B cell (primary cell): ENCODE results near the gene RASSF4. TPM values are rescaled to one million over a fixed set of nuclear protein-coding genes. Genes with fewer than 3 reads are reported as not detected.

ENCODE experiments used
- ATAC-seq: fragments of 200-7000 bp; cut with Tn5 transposase; one replicate; pipeline ENCODE4 v1.10.0; 2021; ENCODE audit warnings: low read depth, mild to moderate bottlenecking, moderate number of reproducible peaks, moderate library complexity
- CTCF ChIA-PET: fragments of 350-600 bp; sonication (Branson Sonifier 250); formaldehyde crosslinking; loops from one replicate; lab custom pipeline; 2021; ENCODE audit warnings: antibody characterized with exemption, inconsistent platforms; lab: Charles Lee
- POLR2A ChIA-PET: fragments of 350-600 bp; sonication (Branson Sonifier 250); formaldehyde crosslinking; loops from one replicate; lab custom pipeline; 2021; ENCODE audit warnings: antibody characterized with exemption; lab: Charles Lee
- DNase-seq: peaks from one replicate; pipeline ENCODE4 v3.0.0; 2013
- H2AFZ ChIP-seq: 2 replicates; pipeline ENCODE4 v1.6.1; 2012; ENCODE audit warnings: mild to moderate bottlenecking, low read depth, low read length; ENCODE audit not compliant: insufficient read depth, poor library complexity, severe bottlenecking
- H3K27ac ChIP-seq, 2 donors: 1 replicate in 1 of 2; 2 replicates in 1 of 2; pipeline ENCODE4 v1.5.1; 2012 to 2013; ENCODE audit warnings: low read length in 2 of 2, mild to moderate bottlenecking in 2 of 2, moderate library complexity in 1 of 2
- H3K27me3 ChIP-seq, 4 experiments: fragments of 200-600 bp in 1 of 4; sonication (generic) in 1 of 4; replicated peaks in 1 of 4; 1 replicate in 2 of 4; 2 replicates in 2 of 4; pipeline versions ENCODE4 v1.6.1 to v1.7.0; 2013 to 2016; ENCODE audit warnings: low read length in 3 of 4, mild to moderate bottlenecking in 2 of 4, mixed read lengths in 1 of 4, moderate library complexity in 1 of 4; ENCODE audit not compliant: insufficient read depth in 4 of 4, control insufficient read depth in 3 of 4; ENCODE audit errors: control extremely low read depth in 1 of 4
- H3K36me3 ChIP-seq, 2 experiments: replicated peaks in 1 of 2; 1 replicate in 1 of 2; 2 replicates in 1 of 2; pipeline versions ENCODE4 v1.6.1 to v1.7.1; 2013; ENCODE audit warnings: low read length in 1 of 2; ENCODE audit not compliant: insufficient read depth in 2 of 2, control insufficient read depth in 1 of 2; ENCODE audit errors: control extremely low read depth in 1 of 2, extremely low read depth in 1 of 2
- H3K4me1 ChIP-seq, 2 donors: fragments of 200-600 bp in 1 of 2; sonication (generic) in 1 of 2; 1 replicate in 1 of 2; 2 replicates in 1 of 2; pipeline versions ENCODE4 v1.5.1 to v1.6.1; 2013 to 2017; ENCODE audit warnings: low read length in 2 of 2; ENCODE audit not compliant: control insufficient read depth in 2 of 2, insufficient read depth in 2 of 2
- H3K4me2 ChIP-seq: replicated peaks from 2 replicates; pipeline ENCODE3; 2012; ENCODE audit warnings: mild to moderate bottlenecking, low read depth, low read length; ENCODE audit not compliant: poor library complexity, severe bottlenecking
- H3K4me3 ChIP-seq, 5 experiments: fragments of 200-600 bp in 1 of 5; sonication (generic) in 1 of 5; 1 replicate in 3 of 5; 2 replicates in 2 of 5; pipeline versions ENCODE4 v1.5.1 to v1.7.0; 2011 to 2016; ENCODE audit warnings: low read length in 4 of 5, mild to moderate bottlenecking in 4 of 5, low read depth in 2 of 5, control low read depth in 1 of 5, moderate library complexity in 1 of 5; ENCODE audit not compliant: insufficient read depth in 1 of 5; ENCODE audit errors: control extremely low read depth in 1 of 5, extremely low read depth in 1 of 5
- H3K79me2 ChIP-seq: fragments of 200-600 bp; sonication (generic); one replicate; pipeline ENCODE4 v1.6.0; 2016; ENCODE audit warnings: low read length; ENCODE audit not compliant: control insufficient read depth, insufficient read depth
- H3K9ac ChIP-seq: fragments of 200-600 bp; sonication (generic); 2 replicates; pipeline ENCODE4 v1.6.1; 2017; ENCODE audit warnings: mild to moderate bottlenecking, low read length, moderate library complexity
- H3K9me3 ChIP-seq, 3 donors: one replicate each; pipeline versions ENCODE4 v1.6.1 to v1.7.1; 2013; ENCODE audit warnings: low read length in 2 of 3; ENCODE audit not compliant: control insufficient read depth in 2 of 3, insufficient read depth in 1 of 3; ENCODE audit errors: control extremely low read depth in 1 of 3
- H4K20me1 ChIP-seq: 2 replicates; pipeline ENCODE4 v1.6.0; 2012; ENCODE audit warnings: mild to moderate bottlenecking, low read length; ENCODE audit not compliant: insufficient read depth, control insufficient read depth, poor library complexity, severe bottlenecking
- H3K27ac Mint-ChIP-seq: one replicate; pipeline ENCODE4 v1.8.0; 2021; ENCODE audit warnings: mixed read lengths
- H3K27me3 Mint-ChIP-seq: one replicate; pipeline ENCODE4 v1.8.0; 2021; ENCODE audit warnings: mixed read lengths
- H3K4me1 Mint-ChIP-seq: one replicate; pipeline ENCODE4 v1.8.0; 2021; ENCODE audit warnings: mixed read lengths
- H3K4me3 Mint-ChIP-seq: one replicate; pipeline ENCODE4 v1.8.0; 2021; ENCODE audit warnings: mixed read lengths
- H3K9me3 Mint-ChIP-seq: one replicate; pipeline ENCODE4 v1.8.0; 2022; ENCODE audit warnings: mixed read lengths; ENCODE audit not compliant: insufficient read depth
- EZH2 ChIP-seq: IDR thresholded peaks from 2 replicates; pipeline ENCODE4 v1.6.1; 2012; ENCODE audit warnings: borderline replicate concordance, low read depth, mild to moderate bottlenecking, moderate library complexity, low read length; ENCODE audit not compliant: insufficient read depth, poor library complexity, severe bottlenecking
- WGBS: methylation state at CpG from one replicate; pipeline ENCODE4 v1.1.5; 2013; ENCODE audit warnings: missing lambda C conversion rate; ENCODE audit not compliant: insufficient coverage; 5-methylcytosine and 5-hydroxymethylcytosine counted together
- intact Hi-C: fragments of 100-400 bp; cut with micrococcal nuclease; formaldehyde crosslinking; loops from one replicate; pipeline ENCODE4 v1.10.0; 2022
- polyA plus RNA-seq: library from polyadenylated mRNA; depleted of rRNA; stranded (reverse); fragments of >200 nt; gene quantifications from 2 replicates; pipeline ENCODE4 v1.2.3, GENCODE V29; 2012
- total RNA-seq, 2 donors: library from RNA; stranded (reverse); fragments of 120-200 nt in 1 of 2; gene quantifications; 1 replicate in 1 of 2; 2 replicates in 1 of 2; pipeline versions ENCODE4 v1.2.3 to v1.2.4, GENCODE V29; 2013 to 2022
- TF ChIP-seq, protein P1 (sequence below): fragments of 200-600 bp; IDR thresholded peaks from one replicate; pipeline ENCODE4 v1.8.0; 2022; ENCODE audit warnings: antibody characterized with exemption, mild to moderate bottlenecking

The RASSF4 gene
- total and polyA plus RNA-seq, 2 donors (not counting 1 experiment from before 2014, with no cell fraction given): 1.9 to 2.6 TPM

DNA sequence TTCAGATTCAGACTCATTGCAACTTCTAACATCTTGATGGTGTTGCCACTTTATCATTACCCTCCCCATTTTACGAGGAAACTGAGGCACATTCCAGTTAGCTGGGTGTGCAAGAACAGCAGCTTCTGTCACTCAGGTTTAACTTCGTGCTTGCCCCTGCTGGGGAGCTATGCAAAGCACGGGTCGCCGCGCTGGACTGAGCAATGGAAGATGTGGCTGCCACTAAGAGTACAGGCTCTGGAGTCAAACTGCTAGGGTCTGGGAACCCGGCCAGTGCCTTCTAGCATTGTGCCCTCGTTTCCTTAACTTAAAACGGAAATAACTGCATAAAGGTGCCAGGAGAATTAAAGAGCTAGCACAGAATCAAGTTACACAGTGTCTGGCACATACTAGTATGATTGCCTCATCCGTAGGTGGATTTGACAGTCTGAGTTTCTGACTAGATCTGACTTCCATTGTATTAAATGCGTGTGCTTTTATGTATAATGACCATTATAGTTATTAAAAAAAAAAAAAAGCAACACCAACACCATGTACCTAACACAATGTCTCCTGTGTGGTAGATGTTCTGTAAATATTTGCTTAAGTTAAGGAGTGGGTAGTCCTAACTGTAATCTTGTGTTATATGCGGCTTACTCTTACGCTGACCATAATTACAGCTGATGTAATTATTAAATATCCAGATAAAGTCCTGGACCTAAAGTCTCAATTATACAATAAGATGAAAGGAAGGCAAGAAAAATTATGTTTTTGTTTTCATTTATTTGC lies 42.0 kb downstream of the RASSF4 start:
- H3K36me3 ChIP-seq: peaks cover 8 to 19% of the 10 kb centered on the region in 2 experiments
- Mint-ChIP-seq H3K4me3 (peak overlapping the region; percentile 90), H3K4me1 (peaks cover 26% of the 10 kb centered on the region), H3K9me3 (no peaks in the 10 kb centered on the region), H3K27ac (peak overlapping the region; percentile 88), H3K27me3 (no peaks in the 10 kb centered on the region)
- ATAC-seq (peak; percentile 50), DNase-seq (no peak)
- ChIA-PET POLR2A (interaction anchor here (0.6 kb wide), 2 partner anchors 730 to 1584 kb away, joined by 3 read pairs; no protein-coding TSS in a partner anchor), CTCF (interaction anchor here (1.8 kb wide), 1 partner anchor 69 kb away, joined by 7 read pairs; no protein-coding TSS in a partner anchor)
- H3K27ac ChIP-seq: peak overlapping the region; percentile 63 to 85
- H3K9ac ChIP-seq: peak overlapping the region; percentile 72
- no peaks in the 10 kb centered on the region for H3K27me3 ChIP-seq
- peak overlapping the region; percentile 96 for H2AFZ ChIP-seq
- H3K4me1 ChIP-seq: peaks cover 12 to 16% of the 10 kb centered on the region in 2 donors
- H3K4me2 ChIP-seq: peak overlapping the region; percentile 83
- peaks cover 4 to 10% (median 7%) of the 10 kb centered on the region in 3 donors for H3K9me3 ChIP-seq
- peaks cover 5% of the 10 kb centered on the region for H4K20me1 ChIP-seq
- intact Hi-C loops: loop anchor here (2.0 to 10.0 kb wide), 4 partner anchors 43 to 1357 kb away; partner anchors contain the start of genes ALOX5, RASSF4, TIMM23 and ZNF32
- TF ChIP-seq, protein P1, sequence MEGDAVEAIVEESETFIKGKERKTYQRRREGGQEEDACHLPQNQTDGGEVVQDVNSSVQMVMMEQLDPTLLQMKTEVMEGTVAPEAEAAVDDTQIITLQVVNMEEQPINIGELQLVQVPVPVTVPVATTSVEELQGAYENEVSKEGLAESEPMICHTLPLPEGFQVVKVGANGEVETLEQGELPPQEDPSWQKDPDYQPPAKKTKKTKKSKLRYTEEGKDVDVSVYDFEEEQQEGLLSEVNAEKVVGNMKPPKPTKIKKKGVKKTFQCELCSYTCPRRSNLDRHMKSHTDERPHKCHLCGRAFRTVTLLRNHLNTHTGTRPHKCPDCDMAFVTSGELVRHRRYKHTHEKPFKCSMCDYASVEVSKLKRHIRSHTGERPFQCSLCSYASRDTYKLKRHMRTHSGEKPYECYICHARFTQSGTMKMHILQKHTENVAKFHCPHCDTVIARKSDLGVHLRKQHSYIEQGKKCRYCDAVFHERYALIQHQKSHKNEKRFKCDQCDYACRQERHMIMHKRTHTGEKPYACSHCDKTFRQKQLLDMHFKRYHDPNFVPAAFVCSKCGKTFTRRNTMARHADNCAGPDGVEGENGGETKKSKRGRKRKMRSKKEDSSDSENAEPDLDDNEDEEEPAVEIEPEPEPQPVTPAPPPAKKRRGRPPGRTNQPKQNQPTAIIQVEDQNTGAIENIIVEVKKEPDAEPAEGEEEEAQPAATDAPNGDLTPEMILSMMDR: no peak
- no peak for TF ChIP-seq EZH2
- peak overlapping the region; percentile 55 to 72 (median 62) for H3K4me3 ChIP-seq
- WGBS: 0% methylated on average over 8 of the region's 13 CpGs
- peaks cover 17% of the 10 kb centered on the region for H3K79me2 ChIP-seq
